GM21423 (cell line): ENCODE measurements around the gene ZCCHC3.

Experiments used
- ATAC-seq: cut with Tn5 transposase; IDR thresholded peaks from one replicate; pipeline ENCODE4 v1.9.1; 2021; ENCODE audit warnings: mild to moderate bottlenecking, moderate library complexity; ENCODE audit not compliant: unreplicated experiment

ZCCHC3 gene

DNA sequence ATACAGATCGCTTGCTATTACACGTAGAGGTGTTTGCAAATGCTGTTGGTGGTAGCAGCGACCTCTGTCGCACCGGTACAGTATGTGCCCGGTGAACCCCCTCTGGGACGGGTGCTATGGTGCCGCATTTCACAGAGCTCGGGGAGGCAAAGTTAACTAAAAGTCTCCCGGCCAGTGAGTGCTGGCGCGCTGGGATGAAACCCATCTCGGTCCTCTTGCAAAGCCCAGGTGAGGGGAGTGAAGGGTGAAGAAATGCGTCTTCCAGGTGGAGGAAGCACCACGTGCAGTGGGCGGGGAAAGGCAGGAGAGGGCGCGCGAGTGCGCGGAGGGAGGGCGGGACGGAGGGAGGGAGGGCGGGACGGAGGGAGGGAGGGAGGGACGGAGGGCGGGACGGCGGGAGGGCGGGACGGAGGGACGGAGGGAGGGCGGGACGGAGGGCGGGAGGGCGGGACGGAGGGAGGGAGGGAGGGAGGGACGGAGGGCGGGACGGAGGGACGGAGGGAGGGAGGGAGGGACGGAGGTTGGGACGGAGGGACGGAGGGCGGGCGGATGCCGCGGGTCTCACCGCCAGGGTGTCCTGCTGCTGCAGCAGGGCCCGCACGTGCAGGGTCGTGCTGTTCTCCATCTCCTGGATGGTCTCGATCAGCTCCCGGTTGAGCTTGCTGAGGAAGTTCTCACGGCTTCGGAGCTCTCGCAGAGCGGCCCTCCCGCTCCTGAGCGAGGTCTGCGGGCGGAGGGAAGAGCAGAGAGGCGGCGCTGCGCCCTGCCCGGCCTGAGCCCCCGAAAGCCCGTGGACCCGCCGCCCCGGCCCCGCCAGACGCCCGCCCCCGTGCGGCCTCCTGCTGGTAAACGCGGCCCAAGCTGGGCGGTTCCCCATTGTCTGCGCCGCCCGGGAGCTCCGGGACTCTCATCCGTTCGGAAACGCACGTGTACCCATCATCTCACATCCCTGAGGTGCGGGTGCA is 18.5 kb upstream of the ZCCHC3 start:
- no peak for ATAC-seq

DNA sequence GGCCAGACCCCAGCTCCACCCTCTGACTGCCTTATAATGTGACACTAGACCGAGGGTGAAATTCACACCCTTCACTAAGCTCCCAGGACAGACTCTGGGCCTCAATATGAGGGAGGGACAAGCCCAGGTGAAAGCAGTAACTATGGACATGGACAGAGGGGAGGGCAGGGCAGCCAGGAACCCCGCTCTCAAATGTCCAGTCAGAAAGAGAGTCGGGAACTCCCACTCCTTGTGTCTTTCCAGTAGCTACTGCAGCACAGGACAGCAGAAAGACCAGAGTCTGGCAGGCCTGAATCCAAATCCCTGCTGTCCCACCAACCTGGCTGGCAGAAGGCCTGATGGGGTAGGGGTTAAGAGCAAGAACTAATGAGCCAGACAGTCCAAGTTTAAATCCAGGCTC is 13.2 kb upstream of the ZCCHC3 start:
- no peak for ATAC-seq

DNA sequence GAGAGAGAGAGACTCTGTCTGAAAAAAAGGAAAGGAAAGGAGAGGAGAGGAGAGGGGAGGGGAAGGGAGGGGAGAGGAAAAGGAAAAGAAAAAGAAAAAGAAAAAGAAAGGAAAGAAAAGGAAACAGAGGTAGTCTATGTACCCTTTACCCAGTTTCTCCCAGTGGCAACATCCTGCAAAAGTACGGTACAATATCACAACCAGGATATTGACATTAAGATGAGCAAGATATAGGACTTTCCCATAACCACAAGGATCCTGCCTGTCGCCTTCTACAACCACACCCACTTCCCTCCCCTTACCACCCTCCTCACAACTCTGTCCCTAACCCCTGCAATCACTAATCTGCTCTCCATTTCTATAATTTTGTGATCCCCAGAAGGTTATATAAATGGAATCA is 10.9 kb upstream of the ZCCHC3 start:
- no peak for ATAC-seq

DNA sequence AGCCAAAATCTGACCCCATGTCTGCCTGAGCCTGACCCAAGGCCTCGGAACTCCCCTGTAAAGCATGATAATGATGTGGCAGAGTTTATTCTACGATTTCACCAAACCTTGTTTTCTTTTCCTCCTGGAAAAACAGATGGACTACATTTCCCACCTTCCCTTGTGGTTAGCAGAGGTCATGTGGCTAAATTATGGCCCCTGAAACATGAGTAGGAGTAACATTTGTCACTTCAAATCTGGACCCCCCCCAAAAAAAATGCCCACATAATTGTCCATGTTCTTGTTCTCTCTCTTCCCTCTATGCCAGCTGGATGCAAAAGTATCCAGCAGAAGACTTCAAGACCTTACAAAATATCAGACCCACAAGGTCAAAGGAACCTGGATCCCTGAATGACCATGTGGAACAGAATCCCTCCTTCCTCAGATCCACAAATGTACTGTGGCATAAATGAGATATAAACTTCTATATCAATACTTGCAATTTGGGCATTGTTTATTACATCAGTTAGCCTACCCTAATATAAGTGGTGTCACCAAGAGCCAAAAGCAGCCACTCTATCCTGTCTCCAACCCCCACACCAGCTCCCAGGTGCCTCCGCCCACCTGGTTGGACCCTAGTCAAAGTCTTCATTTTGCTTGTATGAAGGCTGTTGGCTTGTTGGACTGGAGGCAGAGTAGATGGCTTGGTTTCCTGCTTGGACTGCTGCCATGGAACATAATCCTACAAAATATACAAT is 8.2 kb upstream of the ZCCHC3 start:
- ATAC-seq = no peak

DNA sequence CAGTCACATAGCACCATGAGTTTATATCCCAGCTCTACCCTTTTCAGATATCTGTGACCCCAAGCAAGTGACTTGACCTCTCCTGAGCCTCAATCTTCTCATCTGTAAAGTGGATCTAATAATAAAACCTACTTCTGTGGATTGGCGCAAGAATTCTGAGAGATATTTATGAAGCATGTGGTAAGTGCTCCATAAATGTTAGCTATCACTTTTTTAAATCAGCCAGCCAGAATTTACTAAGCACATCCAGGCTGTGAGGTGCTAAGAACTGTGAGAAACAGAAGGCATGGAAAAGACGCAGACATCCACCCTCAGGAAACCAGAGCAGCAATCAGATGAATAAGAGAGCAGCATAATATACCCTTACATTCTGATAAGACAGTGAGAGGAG is 7.7 kb upstream of the ZCCHC3 start:
- ATAC-seq = no peak

DNA sequence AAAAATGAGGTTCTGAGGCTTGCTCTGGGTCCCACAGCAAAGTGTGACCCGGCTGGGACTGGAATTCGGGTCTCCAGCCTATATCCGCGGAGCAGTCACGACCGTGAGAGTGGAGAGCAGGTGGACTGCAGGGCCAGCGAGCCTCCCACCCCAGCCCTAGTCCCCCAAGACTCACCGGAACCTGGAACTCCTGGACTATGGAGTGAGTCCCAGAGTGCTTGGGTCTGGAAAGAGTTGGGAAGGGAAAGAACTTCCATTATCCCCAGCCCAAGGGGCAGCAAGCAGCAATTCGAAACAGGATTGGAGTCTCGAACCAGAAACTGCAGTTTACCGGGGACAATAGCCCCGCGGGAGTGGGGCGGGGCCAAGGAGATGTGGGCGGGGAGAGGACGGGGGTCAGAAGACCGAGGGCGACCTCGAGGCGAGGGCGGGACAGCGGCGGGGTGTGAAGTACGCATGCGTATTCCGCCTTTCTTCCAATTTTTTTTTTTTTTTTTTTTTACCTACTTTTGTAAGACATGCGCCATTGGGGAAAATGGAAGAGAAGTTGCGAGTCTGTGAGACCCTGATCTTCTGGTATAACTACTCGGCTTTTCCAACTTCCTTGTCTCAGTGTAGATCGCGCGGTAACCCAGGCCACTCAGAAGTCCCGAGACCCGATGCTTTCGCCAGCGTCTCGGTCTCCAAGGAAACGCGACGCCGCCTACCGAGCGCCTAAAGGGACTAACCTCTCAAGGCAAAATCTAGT is 7.1 kb upstream of the ZCCHC3 start, which contains the start of gene C20orf96:
C20orf96 (minus strand) TSS at position 667 of the 748 bp plus-strand sequence; CDS start at position 527, 140 bp downstream.
- ATAC-seq = peak; percentile 88

DNA sequence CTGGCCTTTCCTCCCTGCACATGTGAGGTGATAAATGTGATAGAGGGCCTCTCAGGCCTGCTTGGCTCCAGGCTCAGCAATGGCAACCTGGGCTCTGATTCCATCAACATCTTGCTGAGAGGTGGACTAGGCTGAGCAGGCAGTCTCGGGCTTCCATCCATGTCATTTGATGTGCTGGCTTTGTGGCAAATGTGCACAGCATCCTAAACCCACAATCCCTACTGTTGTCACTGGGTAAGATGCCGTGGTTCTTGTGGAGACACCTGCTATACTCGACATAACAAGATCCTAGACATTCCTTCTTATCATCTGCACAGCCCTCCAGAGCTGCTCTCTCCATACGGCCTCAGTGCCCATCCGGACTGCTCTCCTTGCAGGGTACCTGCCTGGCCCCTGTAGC is 2.8 kb upstream of the ZCCHC3 start:
- no peak for ATAC-seq

DNA sequence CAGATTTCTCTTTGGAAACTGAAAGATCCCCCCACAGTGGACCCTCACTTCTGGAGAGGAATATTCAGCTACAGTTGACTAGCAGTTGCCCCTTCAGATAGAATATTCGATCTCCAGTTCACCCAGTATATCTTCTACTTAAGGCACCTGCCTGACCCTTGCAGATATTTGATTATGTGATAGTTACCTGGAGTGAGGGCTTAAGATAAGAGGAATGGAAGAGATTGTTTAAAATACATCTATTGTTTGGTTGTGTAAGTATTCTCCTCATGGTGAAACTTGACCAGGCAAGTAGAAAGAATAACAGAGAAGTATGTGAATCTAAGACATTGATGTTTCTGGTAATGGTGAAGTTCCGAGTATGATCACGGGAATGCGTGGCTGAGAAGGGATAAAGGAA is 1.6 kb upstream of the ZCCHC3 start:
- ATAC-seq = no peak

DNA sequence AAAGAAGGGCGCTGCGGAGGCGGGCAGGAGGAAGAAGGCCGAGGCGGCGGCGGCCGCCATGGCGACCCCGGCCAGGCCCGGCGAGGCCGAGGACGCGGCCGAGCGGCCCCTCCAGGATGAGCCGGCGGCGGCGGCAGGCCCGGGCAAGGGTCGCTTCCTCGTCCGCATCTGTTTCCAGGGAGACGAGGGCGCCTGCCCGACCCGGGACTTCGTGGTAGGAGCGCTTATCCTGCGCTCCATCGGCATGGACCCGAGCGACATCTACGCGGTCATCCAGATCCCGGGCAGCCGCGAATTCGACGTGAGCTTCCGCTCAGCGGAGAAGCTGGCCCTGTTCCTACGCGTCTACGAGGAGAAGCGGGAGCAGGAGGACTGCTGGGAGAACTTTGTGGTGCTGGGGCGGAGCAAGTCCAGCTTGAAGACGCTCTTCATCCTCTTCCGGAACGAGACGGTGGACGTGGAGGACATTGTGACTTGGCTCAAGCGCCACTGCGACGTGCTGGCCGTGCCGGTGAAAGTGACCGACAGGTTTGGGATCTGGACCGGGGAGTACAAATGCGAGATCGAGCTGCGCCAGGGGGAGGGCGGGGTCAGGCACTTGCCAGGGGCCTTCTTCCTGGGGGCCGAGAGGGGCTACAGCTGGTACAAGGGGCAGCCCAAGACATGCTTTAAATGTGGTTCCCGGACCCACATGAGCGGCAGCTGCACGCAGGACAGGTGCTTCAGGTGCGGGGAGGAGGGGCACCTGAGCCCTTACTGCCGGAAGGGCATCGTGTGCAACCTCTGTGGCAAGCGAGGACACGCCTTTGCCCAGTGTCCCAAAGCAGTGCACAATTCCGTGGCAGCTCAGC is 780 bp downstream of the ZCCHC3 start:
- ATAC-seq = peak; percentile 21

DNA sequence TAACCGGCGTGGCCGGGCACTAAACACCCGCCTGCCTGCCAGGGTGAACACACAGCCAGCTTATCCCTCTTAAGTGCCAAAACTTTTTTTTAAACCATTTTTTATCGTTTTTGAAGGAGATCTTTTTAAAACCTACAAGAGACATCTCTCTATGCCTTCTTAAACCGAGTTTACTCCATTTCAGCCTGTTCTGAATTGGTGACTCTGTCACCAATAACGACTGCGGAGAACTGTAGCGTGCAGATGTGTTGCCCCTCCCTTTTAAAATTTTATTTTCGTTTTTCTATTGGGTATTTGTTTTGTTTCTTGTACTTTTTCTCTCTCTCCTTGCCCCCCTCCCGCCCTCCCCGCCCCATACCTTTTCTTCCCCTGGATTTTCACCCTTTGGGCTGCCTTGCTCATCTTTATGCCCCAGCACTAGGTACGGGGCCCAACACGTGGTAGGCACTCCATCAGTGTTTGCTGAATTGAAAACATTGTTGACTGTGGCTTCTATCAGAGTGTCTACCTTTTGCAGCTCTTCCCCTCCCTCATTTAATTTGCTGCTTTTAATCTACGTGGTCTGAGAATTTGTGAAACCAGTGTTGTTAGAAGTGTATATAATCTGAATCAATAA is 1.5 kb downstream of the ZCCHC3 start:
- ATAC-seq = no peak

DNA sequence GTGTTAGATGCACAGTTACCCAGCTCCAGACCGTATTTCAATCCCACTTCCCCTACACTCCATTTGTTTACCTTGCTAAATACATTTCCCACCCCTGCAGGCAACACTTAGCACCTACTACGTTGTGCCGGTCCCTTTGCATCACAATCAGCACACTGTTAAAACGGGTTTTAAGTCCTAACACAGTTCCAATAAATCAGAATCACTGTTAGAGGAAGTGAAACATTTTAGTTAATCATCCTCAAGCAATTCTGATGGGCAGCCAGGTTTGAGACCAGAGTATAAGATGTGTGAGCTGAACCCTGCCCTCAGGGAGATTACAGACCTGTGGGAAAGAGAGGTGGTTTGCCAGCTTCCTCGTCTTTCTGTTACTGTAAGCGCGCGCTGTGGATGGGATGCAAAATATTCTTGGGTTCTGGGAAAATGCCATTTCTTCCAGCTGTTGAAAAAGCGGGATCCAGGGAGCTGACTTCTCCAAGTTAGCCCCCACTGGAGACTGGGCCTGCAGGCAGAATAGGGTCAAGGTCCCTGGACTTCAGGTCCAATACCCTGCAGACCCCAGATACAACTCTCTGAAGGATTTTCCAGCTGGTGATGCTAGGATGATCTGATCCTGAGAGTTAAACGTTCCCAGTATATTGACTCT is 3.1 kb downstream of the ZCCHC3 start:
- no peak for ATAC-seq

DNA sequence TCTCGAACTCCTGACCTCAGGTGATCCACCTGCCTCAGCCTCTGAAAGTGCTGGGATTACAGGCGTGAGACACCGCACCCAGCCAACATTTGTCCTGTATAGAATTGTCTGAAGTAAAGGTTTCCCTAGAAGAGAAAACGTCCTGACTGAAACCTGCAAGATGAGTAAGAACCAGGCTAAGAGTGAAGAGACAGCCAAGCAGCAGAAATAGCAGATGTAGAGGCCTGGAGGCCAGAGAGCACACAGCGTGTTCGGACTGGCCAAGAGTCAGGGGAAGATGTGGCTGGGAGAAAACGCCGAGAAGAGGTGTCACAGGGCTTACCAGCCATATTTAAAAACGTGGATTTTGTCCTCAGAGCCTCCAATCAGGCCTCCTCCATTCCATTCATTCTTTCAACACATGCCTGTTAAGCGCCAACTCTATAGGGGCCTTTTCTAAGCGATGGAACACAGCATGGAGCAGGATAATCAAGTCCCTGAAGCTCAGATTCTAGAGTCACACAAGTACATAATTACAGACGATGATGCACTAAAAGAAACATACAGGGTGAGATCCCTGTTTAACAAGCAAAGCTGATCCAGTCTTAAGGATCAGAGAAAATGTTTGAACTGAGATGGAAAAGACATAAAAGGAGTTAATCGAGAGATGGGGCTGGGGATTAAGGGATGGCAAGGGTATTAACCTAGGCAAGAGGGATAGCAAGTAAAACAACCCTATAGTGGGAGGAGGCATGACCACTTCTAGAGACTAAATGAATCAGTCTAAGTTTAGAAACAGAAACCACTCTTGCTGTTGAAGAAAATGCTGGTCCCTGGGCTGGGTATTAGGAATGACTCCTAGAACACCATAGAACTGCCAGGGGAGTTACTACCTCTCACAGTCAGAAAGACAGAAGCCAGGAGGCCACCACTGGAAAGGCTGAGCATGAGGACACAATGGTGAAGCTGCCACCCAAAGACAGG is 4.8 kb downstream of the ZCCHC3 start:
- no peak for ATAC-seq

DNA sequence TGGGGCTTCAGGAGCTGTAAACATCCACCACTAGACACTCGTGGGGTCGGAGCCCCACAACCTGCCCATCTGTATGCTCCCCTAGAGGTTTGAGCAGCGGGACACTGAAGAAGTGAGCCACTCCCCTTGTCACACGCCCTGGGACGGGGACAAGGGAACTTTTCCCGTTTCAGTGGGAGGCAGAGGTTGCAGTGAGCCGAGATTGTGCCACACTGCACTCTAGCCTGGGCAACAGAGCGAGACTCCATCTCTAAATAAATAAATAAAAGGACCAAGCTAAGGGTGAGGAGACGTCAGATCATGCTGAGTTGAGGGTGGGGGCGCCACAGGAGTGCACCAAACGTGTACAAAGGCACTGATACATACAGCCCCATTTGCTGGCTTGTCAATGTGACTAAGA is 8.4 kb downstream of the ZCCHC3 start:
- no peak for ATAC-seq

DNA sequence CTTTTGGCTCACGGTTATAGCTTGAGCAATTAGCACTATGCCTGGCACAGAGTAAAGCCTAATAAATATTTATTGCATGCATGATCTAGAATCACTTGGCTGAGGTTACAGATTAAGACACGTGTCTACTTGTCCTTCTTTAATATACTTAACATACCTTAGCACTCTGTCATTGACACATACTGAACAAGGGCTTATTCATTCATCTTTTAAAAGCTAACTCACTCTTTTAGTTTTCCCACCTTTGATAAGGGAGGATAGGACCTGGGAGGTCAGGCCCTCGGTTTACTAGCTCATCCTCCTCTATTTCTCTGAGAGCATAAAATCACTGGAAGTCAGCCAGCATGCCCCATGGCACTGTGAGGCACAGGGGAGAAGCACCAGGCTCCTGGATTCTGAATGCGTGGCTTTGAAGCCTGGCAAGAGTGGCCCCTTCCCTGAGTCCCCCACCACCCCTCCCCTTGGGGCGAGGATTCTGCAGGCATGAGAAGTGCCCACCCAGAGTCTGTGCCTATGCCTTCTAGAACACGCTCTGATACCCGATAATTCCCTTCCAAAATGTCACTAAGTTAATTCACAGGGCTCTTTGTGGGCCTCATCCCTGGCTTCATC is 11.2 kb downstream of the ZCCHC3 start:
- ATAC-seq = no peak

DNA sequence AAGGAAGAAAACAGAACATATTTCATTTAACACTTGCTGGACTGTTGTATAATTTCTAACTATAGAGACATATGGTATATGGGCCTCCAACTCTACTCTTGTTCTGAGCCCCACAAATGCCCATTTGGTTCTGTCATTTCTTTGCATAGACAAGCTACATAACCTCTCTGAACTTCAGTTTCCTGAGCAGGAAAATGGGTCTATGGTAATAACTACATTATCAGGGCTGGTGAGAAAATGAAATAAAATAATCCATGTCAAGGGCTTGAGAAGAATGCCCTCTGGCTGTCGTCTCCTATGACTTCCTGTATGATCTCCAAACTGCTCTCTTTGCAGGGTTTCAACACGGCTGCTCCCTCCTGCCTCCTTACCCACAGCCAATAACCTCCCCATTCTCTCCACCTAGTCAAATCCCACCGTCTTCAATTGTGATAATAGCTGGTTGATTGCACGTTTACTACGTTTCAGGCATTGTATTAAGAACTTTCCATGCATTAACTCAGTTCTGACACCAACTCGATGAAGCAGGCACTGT is 12.0 kb downstream of the ZCCHC3 start:
- no peak for ATAC-seq

DNA sequence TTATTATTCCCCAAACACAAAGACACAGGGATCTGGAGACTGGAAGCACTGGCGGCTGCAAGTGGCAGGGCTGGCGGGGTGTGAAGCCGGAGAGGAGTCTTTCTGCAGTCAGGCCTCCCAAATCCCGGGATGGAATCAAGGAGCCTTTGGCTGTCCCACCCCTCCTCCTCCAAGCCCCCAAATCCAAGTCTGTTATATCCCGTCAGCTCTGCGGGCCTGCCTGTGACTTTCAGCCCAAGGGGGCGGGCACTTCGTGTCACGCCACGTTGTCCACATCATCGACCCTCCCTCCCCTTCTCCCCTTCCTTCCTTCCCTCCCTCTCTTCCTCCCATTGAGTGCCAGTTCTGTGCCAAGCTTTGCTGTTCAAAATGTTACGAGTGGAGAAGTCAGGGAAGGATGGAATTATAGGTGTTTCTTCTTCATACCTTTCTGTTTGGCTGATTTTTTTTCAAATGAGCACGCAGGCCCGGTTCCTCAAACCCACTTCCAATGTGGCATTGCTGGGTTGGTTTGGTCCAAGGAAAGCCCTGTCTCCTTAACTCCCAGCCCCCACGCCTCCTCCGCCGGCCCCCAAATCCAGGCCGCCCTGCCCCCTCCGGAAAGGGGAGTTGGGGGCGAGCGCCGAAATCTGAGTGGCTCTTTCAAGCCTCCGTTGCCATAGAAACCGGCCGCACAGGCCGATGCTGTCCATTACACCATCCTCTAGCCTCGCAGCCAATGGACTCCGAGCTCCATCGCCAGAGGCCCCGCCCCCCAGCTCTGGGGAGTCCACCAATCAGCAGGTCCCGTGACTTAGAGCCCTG is 12.7 kb downstream of the ZCCHC3 start:
- ATAC-seq = peak; percentile 96

DNA sequence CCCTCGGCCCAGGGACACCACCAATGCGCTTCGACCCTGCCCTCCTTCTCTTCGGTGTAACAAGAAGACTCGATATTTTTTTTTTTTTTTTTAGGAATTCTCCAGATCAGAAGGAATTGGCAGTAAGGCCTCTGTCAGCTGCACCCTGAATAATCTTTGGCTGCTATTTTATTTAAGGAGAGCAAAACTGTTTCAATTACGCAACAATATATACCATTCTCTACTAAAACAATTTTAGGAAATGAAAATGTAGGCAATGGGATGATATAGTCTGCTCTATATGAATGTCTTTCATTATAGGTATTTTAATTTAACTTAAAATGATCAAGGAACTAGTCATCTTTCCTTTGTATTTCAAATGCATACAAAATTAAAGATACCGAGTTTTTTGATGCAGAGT is 13.3 kb downstream of the ZCCHC3 start:
- ATAC-seq = no peak
